PC-3 (cell line): ENCODE data around the gene EPB41L4B. TPM values are rescaled to one million over a fixed set of nuclear protein-coding genes. Genes with fewer than 3 reads are reported as not detected.
"Not testable (repeated sequence)": the region's sequence is repeated elsewhere in the genome, so short reads cannot be mapped to it uniquely, and the experiment has no call there.

Experiments used
- ATAC-seq: fragments of 200-7000 bp; cut with Tn5 transposase; 2 replicates; pipeline ENCODE4 v1.9.1; 2020; ENCODE audit warnings: mild to moderate bottlenecking, moderate library complexity
- BruUV-seq: library from RNA; stranded (reverse); fragments of 400-500 nt; replicated peaks from 2 replicates; lab custom pipeline; 2021; lab: Mats Ljungman, UMichigan
- CTCF ChIA-PET: fragments of 300-600 bp; sonication (Branson Sonifier 250); formaldehyde crosslinking; loops from one replicate; lab custom pipeline; 2022; ENCODE audit warnings: antibody characterized with exemption; lab: Charles Lee
- POLR2A ChIA-PET: fragments of 300-600 bp; sonication (Branson Sonifier 250); formaldehyde crosslinking; loops from one replicate; lab custom pipeline; 2022; ENCODE audit warnings: antibody characterized with exemption; ENCODE audit not compliant: unreplicated experiment; lab: Charles Lee
- DNase-seq: peaks from one replicate; pipeline ENCODE4 v3.0.0-alpha.2; 2015
- H2AFZ ChIP-seq: fragments of 300-600 bp; sonication (generic); 2 replicates; pipeline ENCODE4 v1.6.0; 2016; ENCODE audit warnings: antibody characterized with exemption, low read length
- H3F3A ChIP-seq: fragments of 300-600 bp; sonication (generic); one replicate; pipeline ENCODE4 v1.6.0; 2017; ENCODE audit warnings: antibody characterized with exemption, low read length, control low read depth, mild to moderate bottlenecking; ENCODE audit not compliant: unreplicated experiment
- H3K27ac ChIP-seq: fragments of 300-600 bp; sonication (generic); 2 replicates; pipeline ENCODE4 v1.5.1; 2016; ENCODE audit warnings: mild to moderate bottlenecking, low read length
- H3K27me3 ChIP-seq: fragments of 300-600 bp; sonication (generic); 2 replicates; pipeline ENCODE4 v1.6.1; 2016; ENCODE audit warnings: low read length, mixed read lengths
- H3K36me3 ChIP-seq: fragments of 300-600 bp; sonication (generic); 2 replicates; pipeline ENCODE4 v1.6.1; 2016; ENCODE audit warnings: low read depth, mixed run types, low read length, mixed read lengths
- H3K4me1 ChIP-seq: fragments of 300-600 bp; sonication (generic); 2 replicates; pipeline ENCODE4 v1.5.1; 2016; ENCODE audit warnings: low read length; ENCODE audit not compliant: insufficient read depth
- H3K4me2 ChIP-seq: fragments of 300-600 bp; sonication (generic); 2 replicates; pipeline ENCODE4 v1.6.0; 2016; ENCODE audit warnings: low read length
- H3K4me3 ChIP-seq: fragments of 300-600 bp; sonication (generic); 2 replicates; pipeline ENCODE4 v1.5.1; 2016; ENCODE audit warnings: mild to moderate bottlenecking, low read length, mixed read lengths
- H3K79me2 ChIP-seq: fragments of 300-600 bp; sonication (generic); 2 replicates; pipeline ENCODE4 v1.6.1; 2017; ENCODE audit warnings: low read length, mixed read lengths
- H3K9ac ChIP-seq: fragments of 300-600 bp; sonication (generic); 2 replicates; pipeline ENCODE4 v1.6.0; 2016; ENCODE audit warnings: mild to moderate bottlenecking, low read length
- H3K9me2 ChIP-seq: fragments of 300-600 bp; sonication (generic); replicated peaks from 2 replicates; pipeline ENCODE4 v1.6.1; 2016; ENCODE audit warnings: mixed run types, low read length, mixed read lengths
- H3K9me3 ChIP-seq: fragments of 300-600 bp; sonication (generic); 2 replicates; pipeline ENCODE4 v1.6.1; 2016; ENCODE audit warnings: low read length, mixed read lengths
- H4K20me1 ChIP-seq: fragments of 300-600 bp; sonication (generic); 2 replicates; pipeline ENCODE4 v1.6.1; 2016; ENCODE audit warnings: low read length, mixed read lengths
- EZH2 ChIP-seq: fragments of 300-600 bp; sonication (generic); IDR thresholded peaks from one replicate; pipeline ENCODE4 v1.6.1; 2017; ENCODE audit warnings: antibody characterized with exemption, mild to moderate bottlenecking, low read length; ENCODE audit not compliant: unreplicated experiment
- EZH2phosphoT487 ChIP-seq: fragments of 300-600 bp; sonication (generic); IDR thresholded peaks from 2 replicates; pipeline ENCODE4 v1.6.1; 2018; ENCODE audit warnings: mild to moderate bottlenecking, antibody characterized with exemption, low read length, borderline replicate concordance
- intact Hi-C: fragments of 100-400 bp; cut with micrococcal nuclease; formaldehyde crosslinking; loops from 2 replicates; pipeline ENCODE4 v1.9.0; 2023
- total RNA-seq: library from RNA; depleted of rRNA; stranded (reverse); fragments of >200 nt; gene quantifications from 2 replicates; pipeline ENCODE4 v1.2.3, GENCODE V29; 2014
- TF ChIP-seq, protein P1 (sequence below): fragments of 300-600 bp; sonication (generic); conservative IDR thresholded peaks from 2 replicates; pipeline ENCODE4 v1.5.1; 2017; ENCODE audit warnings: antibody characterized with exemption, low read depth, mild to moderate bottlenecking, low read length

Gene EPB41L4B
- total RNA-seq, 1 experiment from 2014 or later: 11.2 TPM

DNA sequence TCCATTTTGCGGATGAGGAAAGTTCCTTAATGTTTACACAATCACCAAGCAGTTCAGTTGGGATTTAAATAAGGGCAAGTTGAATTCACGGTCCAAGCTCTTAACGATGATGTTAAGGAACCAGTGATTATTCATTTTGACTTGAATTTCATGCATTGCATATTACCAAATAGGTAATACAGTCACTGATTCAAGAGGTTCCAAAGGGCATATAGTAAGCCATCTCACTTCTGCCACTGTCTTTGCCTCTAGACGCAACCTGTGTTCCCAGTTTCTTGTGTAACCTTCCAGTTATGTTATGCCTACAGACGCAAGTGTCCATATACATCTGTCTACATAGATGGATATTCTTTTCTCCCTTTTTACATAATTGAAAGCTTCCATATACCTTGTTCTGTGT is 39.9 kb upstream of the EPB41L4B start:
- Histone ChIP-seq H3K27me3 (no peaks in the 10 kb centered on the region), H3K27ac (no peak overlapping the region), H3K4me3 (no peak overlapping the region), H3K9me2 (no peaks in the 10 kb centered on the region), H3K9me3 (no peaks in the 10 kb centered on the region), H3F3A (no peaks in the 10 kb centered on the region), H3K4me1 (no peaks in the 10 kb centered on the region), H3K79me2 (no peaks in the 10 kb centered on the region), H4K20me1 (no peaks in the 10 kb centered on the region), H3K9ac (no peak overlapping the region), H2AFZ (no peak overlapping the region), H3K4me2 (no peak overlapping the region), H3K36me3 (no peaks in the 10 kb centered on the region)
- no peak for TF ChIP-seq EZH2
- TF ChIP-seq EZH2phosphoT487: no peak
- TF ChIP-seq, protein P1, sequence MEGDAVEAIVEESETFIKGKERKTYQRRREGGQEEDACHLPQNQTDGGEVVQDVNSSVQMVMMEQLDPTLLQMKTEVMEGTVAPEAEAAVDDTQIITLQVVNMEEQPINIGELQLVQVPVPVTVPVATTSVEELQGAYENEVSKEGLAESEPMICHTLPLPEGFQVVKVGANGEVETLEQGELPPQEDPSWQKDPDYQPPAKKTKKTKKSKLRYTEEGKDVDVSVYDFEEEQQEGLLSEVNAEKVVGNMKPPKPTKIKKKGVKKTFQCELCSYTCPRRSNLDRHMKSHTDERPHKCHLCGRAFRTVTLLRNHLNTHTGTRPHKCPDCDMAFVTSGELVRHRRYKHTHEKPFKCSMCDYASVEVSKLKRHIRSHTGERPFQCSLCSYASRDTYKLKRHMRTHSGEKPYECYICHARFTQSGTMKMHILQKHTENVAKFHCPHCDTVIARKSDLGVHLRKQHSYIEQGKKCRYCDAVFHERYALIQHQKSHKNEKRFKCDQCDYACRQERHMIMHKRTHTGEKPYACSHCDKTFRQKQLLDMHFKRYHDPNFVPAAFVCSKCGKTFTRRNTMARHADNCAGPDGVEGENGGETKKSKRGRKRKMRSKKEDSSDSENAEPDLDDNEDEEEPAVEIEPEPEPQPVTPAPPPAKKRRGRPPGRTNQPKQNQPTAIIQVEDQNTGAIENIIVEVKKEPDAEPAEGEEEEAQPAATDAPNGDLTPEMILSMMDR: no peak
- intact Hi-C loops: no loop called here
- BruUV-seq: no TSS peak
- CTCF ChIA-PET: no interaction called here
- no peak for DNase-seq
- POLR2A ChIA-PET: no interaction called here
- no peak for ATAC-seq

DNA sequence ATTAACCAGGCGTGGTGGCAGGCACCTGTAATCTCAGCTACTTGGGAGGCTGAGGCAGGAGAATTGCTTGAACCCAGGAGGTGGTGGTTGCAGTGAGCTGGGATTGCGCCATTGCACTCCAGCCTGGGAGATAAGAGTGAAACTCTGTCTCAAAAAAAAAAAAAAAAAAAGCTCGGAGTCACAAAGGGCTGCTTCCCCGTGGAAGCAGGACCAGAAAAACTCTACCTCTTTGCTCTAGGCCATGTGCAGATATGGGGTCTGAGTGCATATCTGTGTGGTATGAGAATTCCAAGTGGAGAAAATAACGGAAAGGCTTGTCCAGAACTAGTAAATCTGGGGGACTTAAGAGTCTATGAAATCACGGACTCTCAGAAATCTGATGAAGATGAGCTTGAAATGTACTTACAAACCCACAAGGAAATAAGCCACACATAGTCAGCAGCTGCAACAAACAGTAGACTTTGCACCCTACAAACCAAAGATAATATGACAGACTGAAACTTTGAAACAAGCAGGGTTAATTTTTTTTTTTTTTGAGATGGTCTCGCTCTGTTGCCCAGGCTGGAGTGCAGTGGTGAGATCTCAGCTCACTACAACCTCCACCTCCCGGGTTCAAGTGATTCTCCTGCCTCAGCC is 38.2 kb upstream of the EPB41L4B start:
- BruUV-seq, POLR2A ChIA-PET, H3K4me1 ChIP-seq, H4K20me1 ChIP-seq, H3K4me3 ChIP-seq, H3K9ac ChIP-seq, H3K9me2 ChIP-seq, H3K9me3 ChIP-seq, H3K79me2 ChIP-seq, H3K4me2 ChIP-seq, H2AFZ ChIP-seq, H3K27ac ChIP-seq, DNase-seq, H3F3A ChIP-seq, intact Hi-C loops, H3K36me3 ChIP-seq, H3K27me3 ChIP-seq, ATAC-seq: not testable (repeated sequence)
- CTCF ChIA-PET: interaction anchor here (0.6 kb wide), 1 partner anchor 111 kb away, joined by 4 read pairs; no protein-coding TSS in a partner anchor

DNA sequence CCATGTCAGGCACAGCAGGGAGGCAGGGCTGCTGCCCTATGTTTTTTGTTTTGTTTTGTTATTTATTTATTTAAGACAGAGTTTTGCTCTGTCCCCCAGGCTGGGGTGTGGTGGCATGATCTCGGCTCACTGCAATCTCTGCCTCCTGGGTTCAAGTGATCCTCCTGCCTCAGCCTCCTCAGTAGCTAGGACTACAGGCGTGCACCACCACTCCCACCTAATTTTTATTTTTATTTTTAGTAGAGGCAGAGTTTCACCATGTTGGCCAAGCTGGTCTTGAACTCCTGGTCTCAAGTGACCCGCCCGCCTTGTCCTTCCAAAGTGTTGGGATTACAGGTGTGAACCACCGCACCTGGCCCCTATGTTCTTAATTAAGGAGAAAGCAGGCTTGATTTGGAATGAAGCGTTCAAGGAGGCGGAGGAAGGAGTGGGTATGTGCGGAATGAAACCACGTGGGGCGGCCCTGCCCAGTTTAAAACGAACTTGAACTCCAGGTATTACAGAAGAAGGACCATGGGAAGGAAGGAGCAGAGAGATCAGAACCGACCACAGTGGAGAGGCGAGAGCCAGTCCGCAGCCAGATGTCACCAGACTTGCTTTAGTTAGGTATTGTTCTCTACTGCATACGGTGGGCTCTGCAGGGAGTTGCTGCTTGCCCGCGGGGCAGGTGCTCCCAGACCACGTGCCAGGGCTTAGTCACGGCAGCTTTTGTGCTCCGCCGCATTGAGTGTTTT is 34.9 kb upstream of the EPB41L4B start:
- ChIA-PET CTCF (no interaction called here), POLR2A (no interaction called here)
- no peak overlapping the region for H3K9ac ChIP-seq
- DNase-seq (no peak), ATAC-seq (no peak)
- H4K20me1 ChIP-seq: no peaks in the 10 kb centered on the region
- no peaks in the 10 kb centered on the region for H3K4me1 ChIP-seq
- no peak overlapping the region for H3K27ac ChIP-seq
- no peaks in the 10 kb centered on the region for H3K9me3 ChIP-seq
- no peaks in the 10 kb centered on the region for H3K36me3 ChIP-seq
- no peaks in the 10 kb centered on the region for H3K9me2 ChIP-seq
- H3K27me3 ChIP-seq: no peaks in the 10 kb centered on the region
- no peak overlapping the region for H2AFZ ChIP-seq
- no peaks in the 10 kb centered on the region for H3K79me2 ChIP-seq
- H3K4me2 ChIP-seq: no peak overlapping the region
- intact Hi-C loops: no loop called here
- BruUV-seq: no TSS peak
- no peak for TF ChIP-seq EZH2
- TF ChIP-seq EZH2phosphoT487: no peak
- H3F3A ChIP-seq: no peaks in the 10 kb centered on the region
- H3K4me3 ChIP-seq: no peak overlapping the region
